Myometrial cell (primary cell): ENCODE data around the gene USP1. TPM values are rescaled to one million over a fixed set of nuclear protein-coding genes. Genes with fewer than 3 reads are reported as not detected.

ENCODE experiments used
- total RNA-seq: library from RNA; depleted of rRNA; stranded (reverse); fragments of >200 nt; gene quantifications from 2 replicates; pipeline ENCODE4 v1.2.3, GENCODE V29; 2015

Gene USP1
- 17.0 and 21.8 TPM in 2 replicates for total RNA-seq

DNA sequence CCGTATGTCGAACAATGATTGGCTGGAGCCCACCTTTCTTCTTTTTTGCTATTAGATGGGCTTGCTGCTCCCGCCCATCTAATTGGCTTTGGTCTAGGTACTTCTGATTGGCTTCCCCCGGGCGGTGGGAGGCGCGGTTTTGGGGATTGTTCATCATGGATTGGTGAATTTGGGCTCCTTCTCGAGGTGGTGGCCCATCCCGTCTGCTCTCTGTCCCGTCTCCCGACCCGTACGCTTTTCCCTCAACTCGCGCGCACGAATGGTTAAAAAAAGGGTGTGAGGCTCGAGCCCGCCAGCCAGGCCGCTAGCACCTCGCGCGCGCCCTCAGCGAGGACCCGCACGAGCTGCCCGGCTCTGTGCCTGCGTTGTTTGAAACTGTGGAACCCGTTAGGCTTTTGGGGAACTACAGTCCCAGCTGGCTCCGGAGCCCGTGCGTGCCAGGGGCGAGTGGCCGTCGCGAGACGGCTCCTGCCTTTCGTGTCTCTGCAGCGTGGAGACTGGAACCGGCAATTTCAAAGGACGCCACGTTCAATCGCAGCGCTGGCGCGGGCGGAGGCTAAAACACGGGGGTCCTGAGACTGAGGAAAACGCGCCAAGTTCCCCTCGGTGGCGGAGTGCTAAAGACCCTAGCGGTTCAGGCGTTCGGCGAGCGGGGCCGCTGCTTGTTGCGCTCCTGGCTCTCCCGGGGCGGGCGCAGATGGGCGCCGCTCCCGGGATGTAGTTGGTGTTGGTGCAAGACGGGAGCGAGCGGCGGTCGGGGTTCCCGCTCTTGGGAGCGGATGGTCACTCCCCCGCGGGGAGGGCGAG lies at the start of gene USP1:
Gene USP1, plus strand, starts transcription at position 584 of the 807 bp plus-strand sequence. CDS start 2,819 bp downstream, outside the sequence.

Other genes starting within 250 kb of the USP1 start
- gene L1TD1, start 242.2 kb upstream of the USP1 start, total RNA-seq: 0.18 TPM in 1 of 2 replicates, not detected in the other
- not detected in 2 replicates for gene KANK4, start 117.6 kb upstream of the USP1 start, total RNA-seq
- not detected in 2 replicates for gene ANGPTL3, start 160.5 kb downstream of the USP1 start, total RNA-seq